Activated CD8-positive, alpha-beta memory T cell treated with anti-CD3 and anti-CD28 coated beads for 1 hour (primary cell): ENCODE data around the gene TNFAIP8L1.
"Not testable (repeated sequence)": the region's sequence is repeated elsewhere in the genome, so short reads cannot be mapped to it uniquely, and the experiment has no call there.

Experiments
- DNase-seq, 2 donors: peaks; one replicate each; pipeline ENCODE4 v3.0.0-alpha.2; 2020; ENCODE audit warnings: low read depth in 1 of 2; ENCODE audit errors: extremely low read depth in 1 of 2

Gene TNFAIP8L1

DNA sequence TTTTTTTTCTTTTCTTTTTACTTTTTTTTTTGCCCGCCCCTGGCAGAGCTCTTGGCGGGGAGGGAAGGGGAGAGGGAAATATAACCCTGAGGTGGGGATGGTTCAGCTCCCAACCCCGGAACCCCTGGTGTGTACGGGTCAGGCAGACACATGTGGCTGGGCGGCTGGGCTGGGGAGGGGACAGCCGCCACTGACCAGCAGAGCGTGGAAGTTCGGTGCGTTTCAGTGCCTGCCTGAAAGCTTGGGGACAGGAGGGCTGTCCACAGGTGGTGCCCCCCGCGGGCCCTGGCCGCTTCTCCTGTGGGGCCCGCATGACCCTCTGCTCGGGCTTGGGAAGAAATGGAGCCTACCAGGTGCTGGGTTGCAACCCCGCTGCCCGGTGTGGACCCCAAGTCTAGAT, 36.0 kb downstream of the TNFAIP8L1 start:
- no peak for DNase-seq

DNA sequence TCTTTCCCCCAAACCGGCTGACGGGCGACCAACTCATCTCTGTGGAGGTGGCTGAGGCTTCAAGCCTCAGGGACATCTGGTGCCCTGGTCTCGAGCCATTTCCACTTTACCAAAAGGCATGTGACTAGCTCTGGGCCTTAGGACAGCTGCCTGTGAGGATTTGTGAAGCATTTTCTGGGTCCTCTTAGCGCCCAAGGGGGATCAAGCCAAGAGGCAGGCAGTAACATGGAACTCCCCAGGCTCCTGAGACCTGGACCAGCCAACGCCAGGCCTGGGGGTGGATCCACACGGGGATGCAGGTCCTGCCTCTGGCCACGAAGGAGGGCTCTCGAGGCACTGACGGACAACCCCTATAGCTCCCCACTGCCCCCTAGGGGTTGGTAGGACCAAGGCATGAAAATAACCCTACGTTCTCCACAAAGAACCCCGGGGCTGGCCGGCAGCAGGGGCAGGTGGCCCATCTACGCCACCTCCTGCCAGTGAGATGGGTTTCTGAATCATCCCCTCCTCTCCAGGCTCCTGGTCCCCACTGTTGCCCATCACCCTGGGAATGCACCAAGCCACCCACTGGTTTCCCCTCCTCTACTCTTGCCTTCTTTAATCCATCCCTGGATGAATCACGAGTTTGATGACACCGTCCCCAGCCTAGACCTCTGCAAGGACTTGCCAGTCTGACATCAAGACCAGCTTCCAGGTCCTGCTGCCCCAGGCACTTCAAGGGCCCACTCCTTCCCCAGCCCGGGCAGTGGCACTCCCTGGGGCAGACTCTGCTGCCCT, 37.8 kb downstream of the TNFAIP8L1 start:
- DNase-seq = no peak

DNA sequence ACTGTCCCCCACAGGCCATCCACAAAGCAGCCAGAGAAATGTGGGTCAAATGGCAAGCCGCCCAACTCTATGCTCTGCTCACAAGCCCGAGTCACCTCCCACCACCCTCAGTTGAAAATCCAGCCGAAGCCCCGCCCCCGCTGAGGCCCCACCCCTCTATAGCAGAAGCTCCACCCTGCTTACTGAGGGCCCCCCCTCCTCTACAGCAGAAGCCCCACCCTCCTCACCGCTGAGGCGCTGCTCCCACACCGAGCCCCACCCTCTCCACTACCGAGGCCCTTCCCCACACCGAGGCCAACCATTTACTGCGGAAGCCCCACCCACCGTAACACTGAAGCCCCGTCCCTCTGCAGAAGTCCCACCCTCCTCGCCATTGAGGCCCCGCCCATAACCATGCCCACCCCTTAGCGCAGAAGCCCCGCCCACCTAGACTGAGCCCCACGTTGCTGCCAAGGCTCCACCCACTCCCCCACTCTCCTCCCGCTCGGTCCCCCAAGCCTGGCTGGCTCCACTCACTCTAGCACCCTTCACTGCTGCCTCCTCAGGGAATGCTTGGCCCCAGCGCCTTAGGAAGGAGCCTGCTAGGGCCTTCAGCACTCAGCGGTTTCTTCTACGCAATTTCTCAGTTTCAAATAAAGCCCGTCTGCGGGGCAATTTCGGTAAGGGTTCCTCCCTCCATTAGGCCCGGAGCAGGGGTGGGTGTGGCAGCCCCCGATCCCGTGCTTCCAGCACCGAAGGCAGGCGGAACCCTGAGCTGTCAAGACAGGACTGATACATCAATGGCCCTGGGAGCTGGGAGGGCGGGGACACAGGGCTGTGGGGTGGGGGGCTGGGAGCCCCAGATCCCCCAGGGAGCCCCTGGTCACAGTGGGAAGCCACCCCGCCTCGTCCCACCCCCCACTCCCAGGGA, 39.8 kb downstream of the TNFAIP8L1 start:
- DNase-seq = no peak

DNA sequence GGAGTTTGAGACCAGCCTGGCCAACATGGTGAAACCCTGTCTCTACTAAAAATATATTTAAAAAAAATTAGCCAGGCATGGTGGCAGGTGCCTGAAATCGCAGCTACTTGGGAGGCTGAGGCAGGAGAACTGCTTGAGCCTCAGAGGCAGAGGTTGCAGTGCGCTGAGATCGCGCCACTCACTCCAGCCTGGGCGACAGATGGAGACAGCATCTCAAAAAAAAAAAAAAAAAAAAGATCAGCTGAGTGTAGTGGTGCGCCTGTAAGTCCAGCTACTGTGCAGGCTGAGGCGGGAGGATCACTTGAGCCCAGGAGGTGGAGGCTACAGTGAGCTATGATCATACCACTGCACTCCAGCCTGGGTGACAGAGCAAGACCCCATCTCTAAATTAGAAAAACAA, 40.7 kb downstream of the TNFAIP8L1 start:
- not testable (repeated sequence) for DNase-seq

DNA sequence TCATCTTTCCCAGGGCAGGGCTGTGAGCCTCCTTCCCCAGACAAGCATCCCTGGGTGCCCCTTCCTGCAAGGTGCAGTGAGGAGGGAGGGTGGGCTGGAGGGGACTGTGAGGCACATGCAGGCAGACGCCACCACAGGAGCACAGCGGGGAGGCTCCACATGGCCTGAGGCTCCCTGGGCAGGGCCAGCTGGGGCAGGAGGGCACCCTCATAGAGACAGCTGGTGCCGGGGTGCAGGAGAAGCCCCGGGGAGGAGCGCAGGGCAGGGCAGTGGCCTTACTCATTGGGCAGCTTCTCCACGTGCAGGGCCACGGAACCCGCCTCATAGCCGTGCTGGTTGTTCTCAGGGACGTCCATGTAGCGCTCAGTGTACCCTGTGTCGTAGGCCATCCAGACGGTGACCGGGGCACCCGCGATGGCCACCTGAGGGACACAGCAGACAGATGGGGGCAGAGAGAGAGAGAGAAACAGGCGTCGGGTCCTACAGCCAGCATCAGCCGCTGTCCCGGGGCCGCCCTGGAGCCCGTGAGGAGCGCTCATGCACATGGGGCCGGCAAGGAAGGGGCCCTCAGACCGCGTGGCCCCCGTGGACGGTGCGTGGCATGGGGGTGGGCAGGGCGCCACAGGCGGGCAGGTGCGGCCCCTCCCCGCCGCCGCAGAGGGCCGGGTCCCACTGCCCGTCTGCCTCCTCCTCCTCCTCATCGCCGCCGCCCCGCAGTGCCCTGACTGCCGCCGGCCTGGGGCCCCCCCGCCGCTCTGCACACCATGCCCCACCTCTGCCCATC, 43.3 kb downstream of the TNFAIP8L1 start:
- DNase-seq = no peak

DNA sequence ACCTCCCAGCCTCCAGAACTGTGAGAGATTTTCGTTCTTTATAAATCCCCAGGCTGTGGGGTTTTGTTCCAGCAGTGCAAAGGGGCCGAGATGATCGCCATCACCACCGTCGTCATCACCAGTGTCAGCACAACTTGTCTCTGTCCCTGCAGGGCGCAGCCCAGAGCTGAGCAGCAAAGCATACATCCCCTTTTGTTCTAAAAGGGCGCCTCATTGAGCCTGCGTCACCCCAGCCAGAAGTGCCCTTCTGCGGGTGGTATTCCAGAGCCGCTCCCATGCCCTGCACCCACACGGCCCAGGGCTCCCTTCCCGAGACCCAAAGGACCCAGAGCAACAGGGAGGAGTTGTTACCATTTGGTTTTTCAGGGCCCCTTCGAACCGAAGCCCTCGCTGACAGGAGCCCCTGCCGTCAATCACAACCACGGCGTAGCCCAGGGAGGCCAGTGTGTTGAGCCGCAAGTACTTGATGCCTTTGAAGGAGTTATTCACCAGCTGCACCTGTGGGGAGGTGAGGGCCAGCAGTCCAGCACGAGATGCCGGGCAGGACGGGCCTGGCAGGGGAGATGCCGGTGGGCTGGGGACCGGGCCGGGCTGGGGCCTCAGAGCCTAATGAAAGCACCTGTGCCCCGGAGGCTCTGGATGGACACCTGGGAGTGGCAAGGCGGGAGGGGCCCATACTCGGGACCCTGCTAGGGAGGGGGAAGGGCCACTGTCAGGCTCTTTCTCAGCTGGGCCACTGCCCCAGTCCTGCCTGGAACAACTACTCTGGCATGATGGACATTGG, 45.2 kb downstream of the TNFAIP8L1 start:
- no peak for DNase-seq

DNA sequence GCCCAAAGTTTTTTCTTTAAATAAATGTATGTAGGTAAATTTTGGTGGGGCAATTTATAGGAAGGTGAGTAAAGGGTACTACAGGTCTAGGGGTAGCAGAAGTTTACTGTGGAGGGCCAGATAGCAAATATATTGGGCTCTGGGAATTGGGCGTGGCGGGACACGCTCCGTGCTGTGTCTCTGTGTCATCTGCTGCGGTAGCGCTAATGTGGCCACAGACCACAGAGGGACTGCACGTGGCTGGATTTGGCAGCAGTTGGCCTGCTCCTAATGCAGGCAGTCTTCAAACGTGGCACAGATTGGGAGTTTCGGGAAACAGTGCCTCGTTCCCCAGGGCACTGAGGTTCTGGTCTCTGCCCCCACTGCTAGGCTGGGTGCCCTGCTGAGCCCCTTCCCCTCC, 47.4 kb downstream of the TNFAIP8L1 start:
- no peak for DNase-seq

DNA sequence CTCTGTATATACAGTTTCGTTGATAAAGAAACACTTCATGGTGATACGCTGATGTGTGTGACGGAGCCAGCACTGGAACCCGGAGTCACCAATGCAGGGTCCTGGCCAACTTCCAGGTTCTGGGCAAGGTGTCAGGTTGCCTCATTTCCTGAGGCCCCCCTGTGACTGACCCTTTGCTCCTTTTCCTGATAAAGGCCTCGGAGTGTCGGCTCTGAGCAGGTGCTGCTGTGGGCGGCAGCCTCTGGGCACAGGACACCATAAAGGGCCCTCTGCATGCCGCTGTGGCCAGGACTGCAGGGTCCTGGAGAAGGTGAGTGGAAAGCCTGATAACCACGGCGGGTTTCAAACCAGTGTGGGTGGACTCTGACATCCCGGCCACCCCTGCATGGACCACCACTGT, 48.1 kb downstream of the TNFAIP8L1 start:
- no peak for DNase-seq

DNA sequence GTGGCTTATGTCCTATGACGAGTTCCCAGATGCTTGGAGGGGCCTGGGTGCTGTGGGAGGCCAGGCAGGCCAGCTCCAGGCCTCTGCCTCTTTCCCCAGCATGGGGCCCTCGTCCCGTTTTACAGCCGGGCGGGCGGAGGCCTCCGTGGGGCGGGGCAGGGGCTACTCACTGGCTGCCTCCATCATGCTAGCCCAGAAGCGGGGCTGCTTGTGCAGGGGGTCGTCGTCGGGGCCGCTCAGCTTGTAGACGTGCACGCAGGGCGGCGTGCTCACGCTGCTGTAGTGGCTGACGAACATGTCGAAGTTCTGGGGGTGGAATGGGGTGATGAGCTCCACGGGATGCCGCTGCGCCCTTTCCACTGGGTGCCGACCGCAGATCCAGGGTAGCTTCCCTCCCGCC, 49.3 kb downstream of the TNFAIP8L1 start:
- DNase-seq = no peak

DNA sequence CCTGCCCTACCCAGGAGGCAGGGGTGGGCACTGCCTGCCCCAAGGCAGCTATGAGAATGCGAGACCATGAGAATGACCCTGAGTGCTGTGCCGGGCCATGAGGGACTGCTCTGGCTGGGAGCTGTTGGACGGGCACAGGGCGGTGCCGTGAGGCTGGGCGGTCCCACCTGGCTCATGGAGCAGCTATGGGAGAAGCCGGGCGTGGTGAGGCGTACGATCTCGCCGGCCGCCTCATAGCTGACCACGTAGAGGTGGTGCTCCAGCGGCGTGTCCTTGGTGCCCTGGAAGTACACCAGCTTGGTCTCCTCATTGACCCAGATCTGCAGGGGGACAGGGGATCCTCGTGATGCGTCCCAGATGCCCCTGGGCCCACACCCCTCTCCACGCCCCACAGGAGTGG, 50.1 kb downstream of the TNFAIP8L1 start:
- no peak for DNase-seq

DNA sequence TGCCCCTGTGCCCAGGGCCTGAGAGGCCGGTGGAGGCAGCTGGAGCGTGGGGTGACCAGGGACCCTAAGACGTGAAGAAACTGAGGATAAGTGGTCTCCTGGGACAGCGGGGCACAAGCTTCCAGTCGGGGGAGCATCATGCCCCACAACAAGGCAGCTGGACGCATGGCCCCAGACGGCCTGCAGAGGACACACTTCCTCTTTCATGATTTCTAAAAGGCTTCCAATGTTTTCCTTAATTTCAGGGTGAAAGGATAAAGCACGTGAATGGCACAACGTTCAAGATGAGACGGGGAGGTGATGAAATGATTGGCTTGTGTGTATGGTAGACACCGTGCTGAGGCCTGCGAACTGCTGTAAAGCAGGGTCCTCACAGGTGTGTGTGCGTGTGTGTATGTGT, 51.0 kb downstream of the TNFAIP8L1 start:
- no peak for DNase-seq

DNA sequence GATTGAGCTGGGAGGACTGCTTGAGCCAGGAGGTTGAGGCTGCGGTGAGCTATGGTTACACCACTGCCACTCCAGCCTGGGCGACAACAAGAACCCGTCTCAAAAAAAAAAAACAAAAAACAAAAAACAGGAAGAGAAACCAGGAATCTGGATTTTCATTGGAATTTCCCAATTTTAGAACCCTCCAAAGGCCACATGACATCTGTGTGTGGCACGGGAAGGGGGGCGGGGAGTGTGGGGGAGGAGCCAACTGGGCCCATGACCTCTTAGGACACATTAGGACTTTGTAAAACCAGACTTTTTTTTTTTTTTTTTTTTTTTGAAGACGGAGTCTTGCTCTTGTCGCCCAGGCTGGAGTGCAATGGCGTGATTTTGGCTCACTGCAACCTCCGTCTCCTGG, 52.1 kb downstream of the TNFAIP8L1 start:
- no peak for DNase-seq

DNA sequence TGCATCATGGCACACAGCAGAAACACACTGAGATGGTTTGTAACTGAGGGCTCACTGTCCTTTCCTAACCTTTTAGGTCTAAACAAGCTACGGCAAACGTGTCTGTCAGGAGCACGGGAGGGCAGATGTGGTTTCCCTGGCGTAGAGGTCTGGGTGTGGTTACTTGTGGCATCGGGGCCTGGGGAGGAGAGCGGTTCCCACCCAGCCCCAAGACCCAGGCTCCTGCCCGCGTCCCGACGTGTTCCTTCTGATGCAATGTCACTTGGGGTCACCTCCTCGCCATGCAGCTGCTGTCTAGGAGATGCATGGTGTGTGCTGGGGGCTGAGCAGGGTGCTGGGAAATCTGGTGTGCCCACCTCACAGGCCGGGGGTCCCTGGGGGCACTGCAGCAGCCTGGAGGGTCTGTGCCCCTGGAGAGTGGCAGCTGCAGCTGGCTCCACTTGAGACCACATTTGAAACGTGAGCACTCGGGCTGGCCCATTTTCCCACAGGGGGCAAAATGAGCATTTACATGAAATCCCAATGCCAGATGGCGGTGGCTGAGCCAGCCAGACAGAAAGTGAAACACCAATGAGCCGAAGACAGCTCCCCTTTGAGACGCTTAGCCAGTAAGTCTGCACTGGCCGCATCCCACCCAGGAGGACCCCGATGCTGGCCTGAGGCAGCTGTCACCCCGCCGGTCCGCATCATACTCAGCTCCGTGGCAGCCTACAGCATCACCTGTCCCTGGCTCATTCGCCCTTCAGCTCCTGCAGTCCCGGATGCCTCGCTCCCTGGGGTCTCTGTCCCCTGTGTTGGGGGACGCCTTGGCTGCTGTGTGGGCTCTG, 53.1 kb downstream of the TNFAIP8L1 start:
- DNase-seq = no peak

DNA sequence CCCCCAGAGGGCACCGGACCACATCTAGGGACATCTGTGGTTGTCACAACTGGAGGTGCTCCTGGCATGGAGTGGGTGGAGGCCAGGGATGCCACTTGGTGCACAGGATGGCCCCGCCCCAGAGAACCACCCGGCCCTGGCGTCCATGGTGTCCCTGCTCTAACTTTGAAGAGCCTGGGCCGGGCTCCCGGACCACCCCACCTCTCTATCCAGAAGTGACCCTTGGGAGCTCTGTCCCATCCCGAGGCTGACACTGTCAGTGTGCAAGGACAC, 53.7 kb downstream of the TNFAIP8L1 start:
- no peak for DNase-seq

DNA sequence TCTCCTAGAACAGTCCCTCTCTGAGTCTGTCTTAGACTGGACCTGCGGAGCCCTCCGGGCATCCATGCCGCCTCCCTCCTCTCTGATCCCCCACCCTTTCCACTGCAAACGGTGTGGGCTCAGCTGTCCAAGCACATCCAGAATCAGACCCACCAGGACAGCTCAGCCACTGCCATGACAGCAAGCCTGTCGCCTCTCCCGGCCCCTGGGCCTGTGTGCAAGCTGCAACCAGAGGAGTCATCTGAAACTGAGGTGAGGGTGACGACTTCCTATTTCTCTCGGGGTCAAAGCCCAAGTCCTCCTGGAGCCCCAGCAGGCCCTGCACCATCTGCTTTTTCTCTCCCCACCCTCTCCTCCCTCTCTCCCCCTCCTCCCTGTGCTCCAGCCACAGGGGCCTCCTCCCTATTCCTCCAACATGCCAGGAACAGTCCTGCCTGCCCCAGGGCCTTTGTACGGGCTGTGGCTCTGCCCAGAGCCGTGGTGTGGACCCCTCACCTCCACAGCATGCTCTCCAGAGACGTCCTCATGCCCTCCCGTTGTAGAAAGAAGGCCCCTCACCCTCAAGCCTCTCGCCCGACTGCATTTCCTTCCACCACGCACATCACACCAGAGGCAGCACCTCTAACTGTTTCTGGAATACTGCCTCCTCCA, 54.3 kb downstream of the TNFAIP8L1 start:
- DNase-seq = no peak

DNA sequence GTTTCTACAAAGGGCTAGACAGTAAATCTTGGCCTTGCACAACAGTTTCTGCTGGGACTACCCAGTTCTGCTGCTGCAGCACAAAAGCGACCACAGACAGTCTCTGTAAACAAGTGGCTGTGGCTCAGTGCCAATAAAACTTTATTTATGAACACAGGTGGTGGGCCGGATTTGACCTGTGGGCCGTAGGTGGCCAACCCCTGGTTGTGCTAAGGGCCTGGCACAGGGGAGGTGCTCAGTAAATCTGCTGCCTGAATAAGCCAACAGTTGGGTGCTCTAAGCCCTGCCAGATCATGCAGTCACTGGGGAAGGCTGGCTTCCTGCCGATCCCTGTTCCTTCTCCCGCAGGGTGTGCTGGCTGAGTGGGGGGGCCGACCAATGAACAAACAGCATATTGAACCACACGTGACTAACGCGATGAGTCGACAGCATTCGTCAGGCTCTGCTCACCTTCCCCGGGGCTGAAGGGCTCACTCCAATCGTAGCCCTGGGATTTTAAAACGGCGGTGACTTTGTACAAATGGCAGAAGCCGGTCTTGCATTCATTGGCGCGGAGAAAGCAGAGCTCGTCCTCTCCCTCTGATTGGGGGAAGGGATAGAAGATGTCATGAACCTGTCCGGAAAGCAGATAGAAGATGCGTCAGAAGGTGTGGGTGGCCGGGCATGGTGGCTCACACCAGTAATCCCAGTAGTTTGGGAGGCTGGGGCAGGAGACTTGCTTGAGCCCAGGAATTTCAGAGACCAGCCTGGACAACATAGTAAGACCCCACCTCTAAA, 55.1 kb downstream of the TNFAIP8L1 start:
- DNase-seq = no peak

DNA sequence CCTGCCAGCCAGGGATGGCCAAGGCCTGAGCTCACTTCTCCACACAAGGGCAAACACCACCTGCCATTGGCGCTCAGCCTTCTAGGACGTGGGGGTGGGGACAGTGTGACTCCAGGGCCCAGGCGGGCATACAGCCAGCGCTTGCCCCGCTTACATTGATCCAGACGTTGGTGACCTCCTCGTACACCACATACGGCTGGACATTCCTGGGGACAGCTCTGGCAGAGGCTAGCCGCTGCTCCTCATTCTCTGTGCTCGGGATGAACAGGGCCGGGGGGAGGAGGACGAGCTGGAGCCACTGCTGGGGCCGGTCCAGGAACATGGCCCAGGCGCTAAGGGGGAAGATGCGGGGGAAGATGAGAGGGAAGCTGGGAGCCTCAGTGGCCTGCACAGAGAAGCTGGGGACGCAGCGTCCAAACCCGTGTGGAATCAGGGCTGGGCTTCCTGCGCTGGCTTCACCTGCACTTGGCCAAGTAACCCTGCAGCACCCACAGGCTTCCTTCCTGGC, 56.0 kb downstream of the TNFAIP8L1 start:
- DNase-seq = no peak

DNA sequence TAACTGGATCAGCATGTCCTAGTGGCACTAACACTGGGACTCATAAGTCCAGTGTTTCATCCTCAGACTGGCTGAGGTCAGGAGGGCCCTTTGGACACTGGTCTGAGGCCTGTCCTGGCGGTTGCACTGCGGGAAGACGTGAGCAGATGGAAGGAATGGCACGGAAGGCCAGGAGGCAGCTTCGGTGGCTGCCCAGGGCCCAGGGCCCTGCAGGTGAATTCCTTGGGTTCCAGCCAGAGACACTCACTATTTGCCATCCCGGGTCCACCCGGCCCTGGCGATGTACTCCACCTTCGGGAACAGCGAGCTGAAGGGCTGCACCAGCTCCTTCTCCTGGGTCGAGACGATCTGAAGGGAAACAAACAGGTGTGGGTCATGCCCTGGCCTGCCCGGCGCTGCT, 58.0 kb downstream of the TNFAIP8L1 start:
- DNase-seq = no peak
